Stimulated activated CD4-positive, alpha-beta T cell treated with anti-CD3 and anti-CD28 coated beads, Interleukin-4, amount 100 ng/mL, for 1 hour (primary cell): ENCODE measurements around the gene HIF3A.
"Not testable (repeated sequence)": the region's sequence is repeated elsewhere in the genome, so short reads cannot be mapped to it uniquely, and the experiment has no call there.

Experiments used
- DNase-seq: peaks from one replicate; pipeline ENCODE4 v3.0.0-alpha.2; 2020

HIF3A gene

DNA sequence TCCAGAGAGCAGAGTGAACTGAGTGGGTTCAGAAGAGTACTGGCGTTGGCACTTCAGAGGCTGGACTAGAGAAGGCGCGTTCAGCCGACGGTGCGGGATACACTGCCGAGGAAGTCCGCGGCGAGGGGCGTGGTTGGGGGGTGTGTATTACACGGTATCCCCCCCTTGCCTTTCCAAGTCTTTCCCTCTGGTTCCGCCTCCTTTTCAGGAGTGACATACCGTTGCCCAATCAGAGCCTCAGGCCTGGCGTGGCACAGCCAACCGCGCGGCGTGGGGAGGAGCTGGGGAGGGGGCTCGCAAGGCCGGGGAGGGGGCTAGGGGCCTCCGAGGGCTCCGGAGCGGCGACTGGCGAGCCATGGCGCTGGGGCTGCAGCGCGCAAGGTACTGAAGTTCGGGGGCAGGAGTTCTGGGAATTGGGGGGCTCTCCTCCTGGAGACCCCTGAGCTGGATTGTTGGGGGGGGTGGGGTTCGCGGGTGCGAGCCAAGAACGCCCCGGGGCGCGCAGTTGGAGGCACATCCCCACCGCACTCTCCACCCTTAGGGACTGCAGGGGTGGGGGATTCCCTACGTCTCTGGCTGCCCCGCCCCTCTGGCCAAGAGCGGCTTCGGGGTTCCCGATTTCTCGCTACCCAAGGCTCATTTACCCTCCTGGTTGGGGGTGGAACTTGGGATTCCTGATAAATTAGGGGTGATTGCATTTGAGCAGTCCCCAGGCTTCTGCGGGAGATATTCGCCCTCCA lies at the start of gene HIF3A:
Gene HIF3A (plus strand): TSS at position 321 of the 740 bp plus-strand sequence. CDS start 35 bp downstream, at position 356.
- DNase-seq = no peak

DNA sequence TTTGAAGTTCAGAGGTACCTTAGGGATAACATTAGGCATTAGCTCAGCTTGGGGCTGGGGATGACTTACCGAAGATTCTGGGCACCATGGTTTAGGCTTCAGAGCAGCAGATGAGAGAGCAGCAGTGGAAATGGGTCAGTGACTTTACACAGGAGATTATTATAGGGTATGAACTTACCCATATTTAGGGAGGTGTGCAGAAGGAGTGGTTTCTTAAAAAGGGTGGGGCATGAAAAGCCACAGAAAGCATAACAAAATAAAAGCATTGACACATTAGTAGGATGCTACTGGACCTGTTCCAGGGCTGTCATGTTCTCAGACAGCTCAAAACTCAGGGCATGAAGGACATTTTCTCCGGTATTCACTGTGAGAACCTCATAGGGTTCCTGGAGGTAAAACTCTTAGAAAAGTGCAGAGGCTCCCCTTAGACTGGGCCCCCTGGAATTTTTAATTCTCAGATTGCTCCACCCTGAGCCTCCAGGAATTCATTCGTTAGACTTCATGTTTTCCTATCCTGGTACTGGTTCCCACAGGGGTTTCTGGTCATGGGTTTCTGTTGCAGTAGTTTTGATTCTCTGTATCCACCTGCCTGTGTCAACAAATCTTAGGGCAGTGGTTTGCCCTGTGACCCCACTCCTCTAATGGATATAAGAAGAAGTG lies 46.6 kb upstream of the HIF3A start:
- no peak for DNase-seq

DNA sequence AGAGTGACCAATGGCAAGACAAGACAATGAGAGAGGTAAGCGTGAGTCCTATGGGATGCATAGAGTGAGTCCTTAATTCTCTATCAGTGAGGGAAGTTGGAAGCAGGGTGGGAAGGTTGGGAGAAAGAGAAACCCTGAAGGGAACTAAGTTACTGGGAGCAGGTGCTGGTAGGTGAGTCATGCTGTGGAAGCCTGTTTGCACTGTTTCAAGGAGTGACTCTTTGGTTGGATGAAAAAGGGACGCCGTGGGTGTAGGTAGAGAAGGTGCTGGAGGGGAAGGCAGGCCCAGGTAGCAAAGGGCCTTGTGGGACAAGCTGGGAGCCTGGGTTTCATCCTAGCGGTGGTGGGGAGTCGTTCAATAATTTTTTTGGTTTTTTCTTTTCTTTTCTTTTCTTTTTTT lies 45.4 kb upstream of the HIF3A start:
- no peak for DNase-seq

DNA sequence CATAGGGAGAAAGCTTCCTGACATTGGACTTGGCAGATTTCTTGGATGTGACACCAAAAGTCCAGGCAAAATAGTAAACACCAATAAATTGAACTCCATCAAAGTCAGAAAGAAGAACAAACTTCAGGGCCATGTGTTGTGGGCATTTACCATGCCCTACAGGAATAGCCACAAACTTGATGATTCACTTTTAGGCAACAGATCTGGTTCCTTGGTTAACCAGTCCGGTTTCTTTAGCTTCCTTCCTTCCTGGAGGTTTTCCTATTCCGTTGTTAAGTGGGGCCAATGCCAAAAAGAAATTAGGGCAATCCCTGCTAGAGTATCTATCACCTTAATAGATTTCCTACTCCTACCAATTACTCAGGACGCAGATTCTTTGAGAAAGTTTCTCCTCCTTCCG lies 42.1 kb upstream of the HIF3A start:
- no peak for DNase-seq

DNA sequence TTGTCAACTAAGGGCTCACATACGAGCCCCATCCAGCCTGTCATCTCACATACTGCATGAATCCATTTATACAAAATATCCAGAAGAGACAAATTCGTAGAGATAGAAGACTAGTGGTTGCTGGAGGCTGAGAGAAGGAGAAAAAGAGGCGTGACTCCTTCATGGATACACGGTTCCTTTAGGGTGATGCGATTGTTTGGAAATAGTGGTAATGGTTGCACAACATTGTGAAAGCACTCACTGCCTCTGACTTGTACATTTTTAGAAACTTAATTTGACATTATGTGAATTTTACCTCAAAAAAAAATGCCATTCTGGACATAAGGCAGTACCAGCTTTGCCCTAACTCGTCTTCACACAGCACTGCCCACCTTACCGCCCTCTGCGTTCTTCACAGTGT lies 40.0 kb upstream of the HIF3A start:
- DNase-seq = no peak

DNA sequence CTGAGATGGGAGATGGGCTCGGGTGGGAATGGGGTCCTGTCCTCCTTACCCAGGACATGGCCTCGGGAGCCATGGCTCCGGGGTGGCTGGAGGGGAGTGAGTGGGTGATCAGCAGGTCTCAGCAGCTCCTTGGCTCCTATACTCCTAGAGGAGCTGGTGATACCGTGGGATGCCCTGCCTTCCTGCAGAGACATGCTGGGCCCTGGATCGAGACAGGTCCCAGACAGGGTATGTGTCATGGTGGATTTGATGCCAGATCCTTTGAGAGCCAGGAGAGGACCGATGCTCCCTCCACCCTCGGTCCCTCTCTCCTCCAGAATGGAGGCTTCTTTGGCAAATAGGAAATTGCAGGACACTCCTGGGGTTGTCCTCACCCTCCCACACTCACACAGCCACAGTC lies 35.3 kb upstream of the HIF3A start:
- DNase-seq = not testable (repeated sequence)

DNA sequence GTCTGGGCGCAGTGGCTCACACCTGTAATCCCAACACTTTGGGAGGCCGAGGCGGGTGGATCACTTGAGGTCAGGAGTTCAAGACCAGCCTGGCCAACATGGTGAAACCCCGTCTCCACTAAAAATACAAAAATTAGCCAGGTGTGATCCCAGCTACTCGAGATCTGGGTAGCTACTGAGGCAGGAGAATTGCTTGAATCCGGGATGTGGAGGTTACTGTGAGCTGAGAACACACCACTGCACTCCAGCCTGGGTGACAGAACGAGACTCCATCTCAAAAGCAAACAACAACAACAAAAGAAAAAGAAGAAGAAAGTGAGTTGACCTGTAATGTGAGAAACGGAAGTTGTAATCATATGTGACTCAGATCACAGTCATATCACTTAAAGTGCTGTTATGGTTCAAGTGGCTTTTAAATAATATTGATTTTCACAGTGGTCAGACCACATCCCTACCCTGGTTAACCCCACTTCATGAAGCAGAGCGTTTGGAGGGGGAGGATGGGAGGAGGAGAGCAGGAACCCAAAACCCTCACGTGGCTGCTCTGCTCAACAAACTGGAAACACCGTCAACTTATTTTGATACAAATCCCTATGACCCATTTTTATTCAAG lies 34.1 kb upstream of the HIF3A start:
- DNase-seq = peak; percentile 22

DNA sequence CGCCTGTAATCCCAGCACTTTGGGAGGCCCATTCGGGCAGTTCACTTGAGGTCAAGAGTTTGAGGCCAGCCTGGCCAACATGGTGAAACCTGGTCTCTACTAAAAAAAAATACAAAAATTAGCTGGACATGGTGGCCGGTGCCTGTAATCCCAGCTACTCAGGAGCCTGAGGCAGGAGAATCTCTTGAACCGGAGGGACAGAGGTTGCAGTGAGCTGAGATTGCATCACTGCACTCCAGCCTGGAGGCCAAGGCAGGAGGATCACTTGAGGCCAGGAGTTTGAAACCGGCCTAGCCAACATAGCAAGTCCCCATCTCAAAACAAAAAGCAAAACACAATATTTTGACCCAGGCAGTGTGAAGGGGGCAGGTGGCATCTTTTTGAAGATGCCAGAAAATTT lies 32.0 kb upstream of the HIF3A start:
- not testable (repeated sequence) for DNase-seq

DNA sequence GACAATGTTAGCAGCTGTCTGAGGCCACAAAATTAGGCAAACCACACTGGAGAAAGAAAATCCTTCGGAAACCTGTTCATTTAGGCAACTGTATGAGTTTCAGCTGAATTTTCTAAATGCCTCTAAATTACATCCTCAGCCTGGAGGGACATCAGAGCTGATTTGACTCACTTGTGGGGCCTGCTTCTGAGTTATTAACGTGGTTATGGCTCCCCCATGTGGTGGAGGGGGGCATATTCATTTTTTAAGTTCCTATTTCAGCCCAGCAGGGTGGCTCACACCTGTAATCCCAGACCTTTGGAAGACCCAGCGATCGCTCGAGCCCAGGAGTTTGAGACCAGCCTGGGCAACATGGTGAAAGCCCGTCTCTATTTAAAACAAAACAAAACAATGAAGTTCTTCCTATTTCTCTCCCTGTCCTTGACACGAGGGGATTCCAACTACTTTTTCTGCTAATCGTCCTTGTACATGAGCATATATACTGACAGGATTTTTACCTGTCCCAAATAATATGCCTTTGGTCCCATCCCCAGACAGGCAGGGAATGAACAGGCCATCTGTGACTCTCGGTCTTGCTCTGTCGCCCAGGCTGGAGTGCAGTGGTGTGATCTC lies 31.5 kb upstream of the HIF3A start:
- peak; percentile 52 for DNase-seq

DNA sequence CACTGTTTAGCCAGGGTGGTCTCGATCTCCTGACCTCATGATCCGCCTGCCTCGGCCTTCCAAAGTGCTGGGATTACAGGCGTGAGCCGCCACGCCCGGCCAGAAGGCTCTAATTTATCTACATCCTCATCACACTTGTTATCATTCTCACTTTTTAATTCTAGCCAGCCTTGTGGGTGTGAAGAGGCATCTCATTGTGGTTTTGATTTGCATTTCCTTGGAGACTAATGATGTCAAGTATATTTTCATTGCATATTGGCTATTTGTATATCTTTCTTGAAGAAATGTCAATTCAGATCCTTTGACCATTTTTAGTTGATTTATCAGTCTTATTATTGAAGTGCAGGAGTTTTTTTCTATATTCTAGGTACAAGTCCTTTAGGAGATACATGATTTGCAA lies 27.7 kb upstream of the HIF3A start:
- DNase-seq = no peak

DNA sequence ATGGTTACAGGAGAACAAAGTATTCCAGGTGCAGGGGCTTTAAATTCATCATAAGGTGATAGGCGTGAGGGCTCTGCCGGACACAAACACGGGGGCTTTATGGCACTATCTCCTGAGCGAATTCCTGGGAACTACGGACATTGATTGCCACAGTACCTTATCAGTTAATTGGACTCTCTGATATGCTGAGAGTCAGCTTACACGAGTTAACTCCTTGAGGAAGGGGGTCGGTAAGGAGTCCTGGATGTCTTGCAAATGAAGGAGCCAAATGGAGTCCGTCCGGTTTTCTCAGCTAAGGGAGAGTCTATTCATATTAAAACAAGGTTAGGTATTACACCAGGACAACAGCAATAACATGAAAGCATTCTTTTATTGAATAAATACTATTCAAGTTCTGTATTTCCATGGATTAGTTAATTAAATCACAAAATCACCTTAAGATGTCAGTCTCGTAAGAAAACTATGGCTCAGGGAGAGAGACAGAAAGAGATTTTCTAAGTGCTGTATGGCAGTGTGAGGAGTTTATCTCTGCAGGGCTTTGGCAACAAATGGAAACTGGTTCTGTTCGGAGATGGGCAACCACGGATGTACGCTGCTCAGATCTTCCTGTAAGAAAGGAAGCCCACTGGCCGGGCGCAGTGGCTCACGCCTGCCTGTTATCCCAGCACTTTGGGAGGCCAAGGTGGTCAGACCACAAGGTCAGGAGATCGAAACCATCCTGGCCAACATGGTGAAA lies 26.2 kb upstream of the HIF3A start:
- DNase-seq = no peak

DNA sequence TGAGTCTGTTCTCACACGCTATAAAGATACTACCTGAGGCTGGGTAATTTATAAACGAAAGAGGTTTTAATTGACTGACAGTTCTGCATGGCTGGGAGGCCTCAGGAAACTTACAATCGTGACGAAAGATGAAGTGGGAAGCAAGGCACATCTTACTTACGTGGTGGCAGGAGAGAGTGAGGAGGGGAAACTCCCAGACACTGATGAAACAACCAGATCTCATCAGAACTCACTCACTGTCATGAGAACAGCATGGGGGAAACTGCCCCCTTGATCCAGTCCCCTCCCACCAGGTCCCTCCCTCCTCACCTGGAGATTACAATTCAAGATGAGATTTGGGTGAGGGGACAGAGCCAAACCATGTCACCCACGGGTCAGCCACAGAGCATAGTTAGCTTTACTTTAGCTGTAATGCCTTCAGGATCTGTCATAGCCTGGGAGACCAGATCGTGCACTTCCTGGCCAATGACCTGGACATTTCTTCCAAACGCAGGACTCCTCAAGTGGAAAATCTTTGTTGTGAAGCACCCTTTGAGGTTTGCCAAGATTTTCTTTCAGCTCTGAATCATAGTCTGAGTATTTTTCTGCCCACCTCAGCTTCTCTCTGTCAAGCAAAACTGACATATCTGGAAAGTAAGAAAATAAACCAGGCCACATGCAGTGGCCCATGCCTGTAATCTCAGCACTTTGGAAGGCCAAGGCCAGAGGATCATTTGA lies 25.2 kb upstream of the HIF3A start:
- DNase-seq = no peak

DNA sequence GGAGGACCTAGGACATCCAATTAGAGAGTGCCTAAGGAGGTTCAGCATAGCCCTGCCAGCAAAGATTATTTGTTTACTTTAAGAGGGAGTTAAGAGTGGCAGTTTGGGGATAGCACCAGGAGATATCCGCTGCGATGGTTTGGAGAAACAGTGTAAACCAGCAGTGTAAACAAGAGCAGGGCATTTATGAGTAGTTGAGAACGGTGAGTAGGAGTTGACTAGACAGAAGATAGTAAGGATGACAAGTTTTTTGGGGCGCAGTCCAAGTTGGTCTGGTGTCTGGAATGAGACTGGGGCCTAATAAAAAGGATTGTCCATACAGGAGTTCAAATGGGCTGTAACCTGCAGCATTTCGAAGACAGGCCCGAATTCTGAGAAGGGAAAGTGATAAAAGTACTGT lies 22.9 kb upstream of the HIF3A start:
- DNase-seq = not testable (repeated sequence)

DNA sequence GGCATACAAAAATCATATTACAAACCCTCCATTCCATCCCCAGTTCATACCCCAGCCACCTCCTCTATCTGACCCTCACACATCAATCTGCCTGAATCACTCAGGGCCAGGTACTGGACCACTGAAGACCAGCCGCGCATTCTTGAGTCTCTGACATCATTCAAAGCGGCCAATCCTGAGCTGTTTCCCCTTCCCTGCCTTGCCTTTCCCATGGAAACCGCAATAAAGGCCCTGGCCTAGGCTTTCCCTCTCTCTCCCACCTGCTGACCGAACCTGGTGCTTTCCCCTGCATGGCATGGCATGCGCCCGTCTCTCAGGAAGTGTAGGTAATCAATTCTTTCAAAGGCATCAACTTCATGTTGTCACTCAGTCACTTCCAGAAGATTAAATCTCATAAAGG lies 17.7 kb upstream of the HIF3A start:
- no peak for DNase-seq

DNA sequence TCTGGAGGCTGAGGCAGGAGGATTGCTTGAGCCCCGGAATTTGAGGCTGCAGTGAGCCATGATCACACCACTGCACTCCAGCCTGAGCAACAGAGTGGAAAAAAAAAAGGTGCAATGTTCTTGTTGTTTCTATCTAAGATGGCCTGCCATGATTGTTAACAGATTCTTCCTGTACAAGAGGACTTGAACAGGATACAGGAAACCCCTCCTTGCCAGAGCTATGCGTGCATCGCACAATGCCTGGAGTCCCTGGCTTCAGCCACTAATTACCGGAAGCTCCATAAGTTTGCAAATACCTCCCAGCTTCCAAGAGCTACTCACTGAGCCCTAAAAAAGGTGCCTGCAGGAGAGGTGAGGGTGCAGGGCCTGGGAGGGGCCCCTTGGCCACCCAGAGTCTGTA lies 13.1 kb upstream of the HIF3A start:
- DNase-seq = no peak

DNA sequence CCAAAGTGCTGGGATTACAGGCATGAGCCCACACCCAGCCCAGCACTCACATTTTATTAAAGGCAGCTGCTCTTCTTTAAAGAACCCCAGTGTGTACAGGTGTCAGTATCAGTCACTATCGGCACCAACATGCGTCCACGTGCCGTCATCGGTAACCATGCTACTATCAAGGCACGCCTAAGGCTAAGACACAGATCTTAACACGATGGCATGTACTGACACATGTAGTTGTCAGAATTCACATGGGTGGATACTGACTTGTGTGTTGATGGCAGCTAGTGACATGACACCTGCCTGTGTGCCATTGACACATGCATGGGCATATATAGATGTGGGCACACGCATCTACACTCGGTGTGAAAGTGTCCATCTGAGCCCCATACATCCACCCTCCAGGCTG lies 12.2 kb upstream of the HIF3A start:
- no peak for DNase-seq

DNA sequence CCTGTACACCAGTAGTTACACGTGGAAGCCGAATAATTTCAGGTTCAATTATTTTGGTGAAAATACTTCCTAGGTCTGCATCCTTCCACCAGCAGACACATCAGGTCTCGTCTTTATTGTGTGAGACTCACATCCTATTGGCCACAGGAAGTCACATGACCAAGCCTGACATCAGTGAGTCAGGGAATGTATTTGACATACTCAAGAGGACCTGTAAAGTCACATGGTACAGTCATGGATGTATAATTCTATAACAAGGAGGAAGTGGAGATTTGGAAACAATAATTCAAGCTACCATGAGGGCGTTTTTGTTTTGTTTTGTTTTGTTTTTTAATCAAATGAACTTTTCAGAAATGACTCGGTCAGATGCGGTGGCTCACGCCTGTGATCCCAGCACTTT lies 9.3 kb upstream of the HIF3A start:
- DNase-seq = no peak

DNA sequence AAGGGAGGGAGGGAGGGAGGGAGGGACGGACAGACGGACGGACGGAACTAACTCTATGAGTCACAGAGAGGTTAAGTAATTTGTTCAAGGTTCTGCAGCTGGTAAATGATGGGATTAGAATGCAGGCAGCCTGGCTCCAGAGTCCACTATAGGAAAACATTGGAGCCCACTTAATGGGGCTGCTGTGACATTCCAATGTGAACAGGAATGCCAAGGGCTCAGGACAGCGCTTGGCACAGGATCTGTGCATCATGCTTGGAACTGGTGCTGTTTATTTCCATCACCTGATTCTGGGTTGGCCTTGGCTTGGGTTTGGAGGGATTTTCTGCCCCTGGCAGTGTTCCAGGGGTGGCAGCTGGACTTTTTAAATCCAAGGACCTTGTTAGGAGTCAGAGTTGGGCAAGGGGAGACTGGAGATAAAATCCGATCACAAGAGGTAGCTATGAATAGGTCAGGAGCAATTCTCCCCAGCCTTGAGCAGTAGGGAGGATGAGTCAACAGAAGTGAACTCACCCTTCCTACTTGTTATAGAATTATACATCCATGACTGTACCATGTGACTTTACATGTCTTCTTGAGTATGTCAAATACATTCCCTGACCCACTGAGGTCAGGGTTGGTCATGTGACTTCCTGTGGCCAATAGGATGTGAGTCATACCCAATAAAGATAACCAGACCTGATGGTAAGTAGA lies 7.8 kb upstream of the HIF3A start:
- no peak for DNase-seq

DNA sequence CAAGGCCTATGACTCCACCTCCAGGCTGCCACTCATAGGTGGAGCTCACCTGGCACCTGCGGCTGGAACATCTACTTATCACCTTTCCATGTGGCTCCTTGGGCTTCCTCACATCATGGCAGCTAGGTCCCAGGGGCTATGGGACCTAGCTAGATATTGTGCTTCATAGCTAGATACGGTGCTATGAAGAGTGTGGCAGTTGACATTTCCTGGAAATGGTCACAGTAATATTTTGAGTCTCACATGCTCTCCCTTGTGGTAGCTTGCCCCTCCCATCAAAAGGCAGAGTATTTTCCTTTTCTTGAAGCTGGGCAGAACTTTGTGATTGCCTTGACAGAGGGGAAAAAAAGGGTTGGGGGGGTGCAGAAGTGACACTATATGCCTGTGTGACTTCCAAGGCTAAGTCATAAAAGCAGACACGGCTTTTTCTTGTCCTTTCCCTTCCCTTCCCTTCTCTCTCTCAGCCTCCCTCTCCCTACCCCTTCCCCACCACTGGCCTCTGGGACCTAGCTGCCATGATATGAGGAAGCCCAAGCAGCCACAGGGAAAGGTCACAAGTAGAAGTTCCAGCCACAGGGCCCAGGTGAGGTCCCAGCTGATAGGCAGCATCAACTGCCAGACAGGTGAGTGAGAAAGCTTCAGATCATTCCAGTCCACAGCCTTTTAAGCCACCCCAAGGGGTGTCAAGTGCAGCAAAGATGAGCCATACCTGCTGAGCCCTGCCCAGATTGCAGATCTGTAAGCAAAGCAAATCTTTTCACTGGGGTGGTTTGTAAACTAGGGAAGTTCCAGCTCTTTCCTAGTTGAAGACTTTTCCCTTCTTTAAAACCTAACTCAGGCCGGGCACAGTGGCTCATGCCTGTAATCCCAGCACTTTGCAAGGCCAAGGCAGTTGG lies 6.9 kb upstream of the HIF3A start:
- DNase-seq = no peak

DNA sequence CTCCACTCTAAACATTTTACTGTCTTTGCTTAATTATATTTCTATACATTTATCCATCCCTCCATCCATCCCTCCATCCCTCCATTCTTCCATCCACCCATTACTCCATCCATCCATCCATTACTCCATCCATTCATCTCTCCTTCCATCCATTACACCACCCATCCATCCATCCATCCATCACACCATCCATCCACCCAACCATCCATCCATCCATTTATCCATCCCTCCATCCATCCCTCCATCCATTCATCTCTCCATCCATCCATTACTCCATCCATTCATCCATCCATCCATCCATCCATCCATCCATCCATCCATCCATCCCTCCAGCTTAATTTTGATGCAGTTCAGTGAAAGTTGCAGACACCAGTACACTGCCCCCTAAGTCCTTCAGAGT lies 5.0 kb upstream of the HIF3A start:
- DNase-seq = no peak

DNA sequence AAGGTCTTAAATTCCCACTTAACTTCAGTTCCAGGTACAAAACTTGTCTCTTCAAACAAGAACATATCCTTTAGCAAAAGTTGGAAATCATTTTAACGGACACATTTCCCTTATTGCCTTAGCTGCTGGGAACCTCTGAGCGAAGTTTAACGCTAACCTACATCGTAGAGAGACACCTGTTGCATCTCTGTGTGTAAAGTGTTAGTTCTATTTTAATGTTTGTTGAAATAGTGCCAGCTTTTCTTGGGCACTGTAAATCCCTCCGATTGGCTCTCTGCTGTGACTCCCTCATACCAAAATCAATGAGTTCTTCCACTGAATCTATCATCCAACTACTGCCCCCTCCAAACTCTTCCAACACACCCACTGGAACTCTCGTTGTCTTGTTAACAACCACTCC lies 2.3 kb upstream of the HIF3A start:
- DNase-seq = no peak
